Endodermal cell (in vitro differentiated cells): ENCODE measurements around the gene CA14. TPM values are rescaled to one million over a fixed set of nuclear protein-coding genes. Genes with fewer than 3 reads are reported as not detected.

Experiments
- DNase-seq: peaks from one replicate; pipeline ENCODE4 v3.0.0-alpha.2; 2017
- H3K27ac ChIP-seq: 2 replicates; pipeline ENCODE4 v1.5.1; 2013; ENCODE audit warnings: mild to moderate bottlenecking, low read depth, low read length, moderate library complexity
- H3K27me3 ChIP-seq: 2 replicates; pipeline ENCODE4 v1.6.1; 2013; ENCODE audit warnings: mild to moderate bottlenecking, low read length, moderate library complexity; ENCODE audit not compliant: insufficient read depth, control insufficient read depth, poor library complexity, severe bottlenecking
- H3K36me3 ChIP-seq: 2 replicates; pipeline ENCODE4 v1.7.0; 2013; ENCODE audit warnings: mild to moderate bottlenecking, low read length, moderate library complexity; ENCODE audit not compliant: control insufficient read depth, insufficient read depth
- H3K4me1 ChIP-seq: one replicate; pipeline ENCODE4 v1.7.0; 2013; ENCODE audit warnings: low read length; ENCODE audit not compliant: control insufficient read depth, insufficient read depth
- H3K4me3 ChIP-seq: 2 replicates; pipeline ENCODE4 v1.5.1; 2013; ENCODE audit warnings: mild to moderate bottlenecking, low read length, moderate library complexity
- H3K9ac ChIP-seq: 2 replicates; pipeline ENCODE4 v1.6.1; 2013; ENCODE audit warnings: mild to moderate bottlenecking, low read length, moderate library complexity; ENCODE audit not compliant: poor library complexity, severe bottlenecking; ENCODE audit errors: extremely low read depth
- H3K9me3 ChIP-seq: 2 replicates; pipeline ENCODE4 v1.6.1; 2013; ENCODE audit warnings: mild to moderate bottlenecking, low read length, moderate library complexity; ENCODE audit not compliant: control insufficient read depth
- H3K27ac Mint-ChIP-seq: 2 replicates; pipeline ENCODE4 v1.8.0; 2020; ENCODE audit warnings: mixed read lengths
- H3K27me3 Mint-ChIP-seq: 2 replicates; pipeline ENCODE4 v1.8.0; 2021; ENCODE audit warnings: mild to moderate bottlenecking, mixed read lengths; ENCODE audit not compliant: insufficient read depth
- H3K36me3 Mint-ChIP-seq: 2 replicates; pipeline ENCODE4 v1.8.0; 2020; ENCODE audit warnings: low read depth, mixed read lengths
- H3K4me1 Mint-ChIP-seq: 2 replicates; pipeline ENCODE4 v1.8.0; 2020; ENCODE audit warnings: mixed read lengths
- H3K4me3 Mint-ChIP-seq: 2 replicates; pipeline ENCODE4 v1.8.0; 2020; ENCODE audit warnings: mild to moderate bottlenecking, moderate library complexity, mixed read lengths
- H3K9me3 Mint-ChIP-seq: 2 replicates; pipeline ENCODE4 v1.8.0; 2020; ENCODE audit warnings: mild to moderate bottlenecking, mixed read lengths
- WGBS, 2 experiments: methylation state at CpG; one replicate each; pipeline versions ENCODE4 v1.1.5 to v1.1.7; 2013; ENCODE audit warnings: missing lambda C conversion rate in 2 of 2, mixed read lengths in 1 of 2; ENCODE audit not compliant: insufficient coverage in 1 of 2, insufficient read length in 1 of 2; 5-methylcytosine and 5-hydroxymethylcytosine counted together
- total RNA-seq, 2 donors: library from RNA; stranded (reverse); fragmentation: NEBNext Ultra II Directional in 1 of 2; extraction: Animal tissue kit (Norgen Biotek cat#: 25700) in 1 of 2; gene quantifications; 2 replicates in 1 of 2; 3 replicates in 1 of 2; pipeline ENCODE4 v1.2.1, GENCODE V29; 2021
- TF ChIP-seq, protein P1 (sequence below): fragments of 200-600 bp; sonication (generic); conservative IDR thresholded peaks from 2 replicates; pipeline ENCODE4 v1.5.0; 2021; ENCODE audit warnings: antibody characterized with exemption, mild to moderate bottlenecking

Gene CA14
- total RNA-seq, 2 donors from 2014 or later = 53.3 to 54.0 TPM

DNA sequence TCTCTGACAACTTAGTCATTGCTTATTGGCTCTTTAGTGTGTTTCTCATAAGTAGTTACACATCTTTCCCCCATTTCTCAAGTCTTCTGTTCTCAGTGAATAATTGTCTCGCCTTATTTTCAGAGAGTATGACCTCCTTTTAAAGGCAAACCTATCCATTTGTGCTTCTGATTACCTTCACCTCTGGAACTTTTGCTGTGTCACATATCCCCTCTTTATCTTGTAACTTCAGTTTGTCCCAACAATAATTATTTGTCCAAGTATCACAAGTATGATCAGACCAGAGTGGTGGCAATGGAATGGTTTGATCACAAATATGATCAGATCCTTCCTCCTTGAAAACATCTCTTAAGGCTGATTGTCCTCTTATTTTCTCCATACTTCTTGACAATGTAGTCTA, 30.8 kb downstream of the CA14 start:
- Histone ChIP-seq H3K4me1 (no peaks in the 10 kb centered on the region), H3K9ac (no peak overlapping the region), H3K9me3 (no peaks in the 10 kb centered on the region), H3K4me3 (no peak overlapping the region), H3K27me3 (peaks cover 3% of the 10 kb centered on the region), H3K27ac (no peak overlapping the region), H3K36me3 (no peaks in the 10 kb centered on the region)
- H3K4me1 Mint-ChIP-seq = peaks cover 6% of the 10 kb centered on the region
- no peaks in the 10 kb centered on the region for H3K36me3 Mint-ChIP-seq
- no peaks in the 10 kb centered on the region for H3K9me3 Mint-ChIP-seq
- DNase-seq = no peak
- H3K27ac Mint-ChIP-seq = no peak overlapping the region
- peaks cover 9% of the 10 kb centered on the region for H3K27me3 Mint-ChIP-seq
- 89 to 91% methylated on average over 1 of the region's 1 CpG for WGBS, 2 experiments
- H3K4me3 Mint-ChIP-seq = no peak overlapping the region
- TF ChIP-seq, protein P1, sequence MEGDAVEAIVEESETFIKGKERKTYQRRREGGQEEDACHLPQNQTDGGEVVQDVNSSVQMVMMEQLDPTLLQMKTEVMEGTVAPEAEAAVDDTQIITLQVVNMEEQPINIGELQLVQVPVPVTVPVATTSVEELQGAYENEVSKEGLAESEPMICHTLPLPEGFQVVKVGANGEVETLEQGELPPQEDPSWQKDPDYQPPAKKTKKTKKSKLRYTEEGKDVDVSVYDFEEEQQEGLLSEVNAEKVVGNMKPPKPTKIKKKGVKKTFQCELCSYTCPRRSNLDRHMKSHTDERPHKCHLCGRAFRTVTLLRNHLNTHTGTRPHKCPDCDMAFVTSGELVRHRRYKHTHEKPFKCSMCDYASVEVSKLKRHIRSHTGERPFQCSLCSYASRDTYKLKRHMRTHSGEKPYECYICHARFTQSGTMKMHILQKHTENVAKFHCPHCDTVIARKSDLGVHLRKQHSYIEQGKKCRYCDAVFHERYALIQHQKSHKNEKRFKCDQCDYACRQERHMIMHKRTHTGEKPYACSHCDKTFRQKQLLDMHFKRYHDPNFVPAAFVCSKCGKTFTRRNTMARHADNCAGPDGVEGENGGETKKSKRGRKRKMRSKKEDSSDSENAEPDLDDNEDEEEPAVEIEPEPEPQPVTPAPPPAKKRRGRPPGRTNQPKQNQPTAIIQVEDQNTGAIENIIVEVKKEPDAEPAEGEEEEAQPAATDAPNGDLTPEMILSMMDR = no peak

- no peaks in the 10 kb centered on the region for H3K36me3 ChIP-seq
- Mint-ChIP-seq H3K36me3 (no peaks in the 10 kb centered on the region), H3K4me3 (no peak overlapping the region), H3K9me3 (no peaks in the 10 kb centered on the region), H3K27ac (no peak overlapping the region), H3K4me1 (peaks cover 7% of the 10 kb centered on the region), H3K27me3 (peaks cover 5% of the 10 kb centered on the region)
- H3K27ac ChIP-seq = no peak overlapping the region
- no peaks in the 10 kb centered on the region for H3K9me3 ChIP-seq
- no peak overlapping the region for H3K4me3 ChIP-seq
- H3K4me1 ChIP-seq = no peaks in the 10 kb centered on the region
- no peak for DNase-seq
- TF ChIP-seq, protein P1 = no peak
- WGBS, 2 experiments = 90 to 100% methylated on average over 3 to 4 of the region's 4 CpGs
- no peak overlapping the region for H3K9ac ChIP-seq
- H3K27me3 ChIP-seq = no peaks in the 10 kb centered on the region
These were observed 31.2 kb downstream of the CA14 start for GRCh38 chr1:150288822-150289221.

- Histone ChIP-seq H3K27ac (peak within 1 kb of the TSS; percentile 84), H3K27me3 (no peaks in the 10 kb centered on the region), H3K4me1 (no peaks in the 10 kb centered on the region), H3K36me3 (peaks cover 31% of the 10 kb centered on the region), H3K4me3 (peak within 1 kb of the TSS; percentile 98), H3K9me3 (no peaks in the 10 kb centered on the region), H3K9ac (peak within 1 kb of the TSS; percentile 86)
- DNase-seq = peak; percentile 96
- Mint-ChIP-seq H3K27me3 (peaks cover 1% of the 10 kb centered on the region), H3K9me3 (no peaks in the 10 kb centered on the region), H3K4me1 (peaks cover 9% of the 10 kb centered on the region), H3K27ac (peak within 1 kb of the TSS; percentile 97), H3K36me3 (peaks cover 31% of the 10 kb centered on the region), H3K4me3 (peak within 1 kb of the TSS; percentile 94)
- 12 to 17% methylated on average over 30 to 40 of the region's 43 CpGs for WGBS, 2 experiments
- TF ChIP-seq, protein P1 = no peak
These were observed 36.1 kb downstream of the CA14 start, which contains the start of gene MRPS21 for GRCh38 chr1:150293433-150294253. MRPS21 (plus strand) TSS chr1:150293861; CDS start chr1:150294367, 506 bp downstream.
